Lung (tissue), 12 donors: Measurements from ENCODE around the gene SMPD2. TPM values are rescaled to one million over a fixed set of nuclear protein-coding genes. Genes with fewer than 3 reads are reported as not detected.

Source experiments
- ATAC-seq: fragments of 200-7000 bp; cut with Tn5 transposase; one replicate; pipeline ENCODE4 v1.9.1; 2020; ENCODE audit warnings: moderate number of reproducible peaks; ENCODE audit not compliant: insufficient read depth, low FRiP score
- DNase-seq, 3 donors: peaks; one replicate each; pipeline ENCODE4 v3.0.0-alpha.2; 2013 to 2017
- H3K27ac ChIP-seq, 2 donors: one replicate each; pipeline ENCODE4 v1.5.1; 2013; ENCODE audit warnings: mild to moderate bottlenecking in 2 of 2, moderate library complexity in 2 of 2, control low read depth in 1 of 2, inconsistent platforms in 1 of 2, low read depth in 1 of 2, low read length in 1 of 2
- H3K27me3 ChIP-seq, 3 donors: one replicate each; pipeline ENCODE4 v1.5.1; 2013; ENCODE audit warnings: low read length in 2 of 3; ENCODE audit not compliant: control insufficient read depth in 3 of 3, insufficient read depth in 3 of 3
- H3K36me3 ChIP-seq, 4 donors: one replicate each; pipeline ENCODE4 v1.5.1; 2013; ENCODE audit warnings: low read length in 4 of 4, mild to moderate bottlenecking in 1 of 4, moderate library complexity in 1 of 4; ENCODE audit not compliant: control insufficient read depth in 4 of 4, insufficient read depth in 4 of 4
- H3K4me1 ChIP-seq, 5 donors: one replicate each; pipeline ENCODE4 v1.5.1; 2013; ENCODE audit warnings: low read length in 5 of 5, mild to moderate bottlenecking in 2 of 5, moderate library complexity in 1 of 5; ENCODE audit not compliant: control insufficient read depth in 5 of 5, insufficient read depth in 5 of 5
- H3K4me3 ChIP-seq: one replicate; pipeline ENCODE4 v1.5.1; 2013; ENCODE audit warnings: mild to moderate bottlenecking, control low read depth, moderate library complexity
- H3K9ac ChIP-seq, 2 donors: one replicate each; pipeline ENCODE4 v1.5.1; 2013; ENCODE audit warnings: low read length in 2 of 2, control low read depth in 1 of 2; ENCODE audit not compliant: insufficient read depth in 1 of 2
- H3K9me3 ChIP-seq, 4 donors: one replicate each; pipeline ENCODE4 v1.5.1; 2013; ENCODE audit warnings: low read length in 3 of 4, mild to moderate bottlenecking in 1 of 4, moderate library complexity in 1 of 4; ENCODE audit not compliant: control insufficient read depth in 4 of 4, insufficient read depth in 3 of 4
- CTCF ChIP-seq: IDR thresholded peaks from 2 replicates; pipeline ENCODE4 v1.5.1; 2012; ENCODE audit warnings: mild to moderate bottlenecking; ENCODE audit errors: control extremely low read depth, extremely low read depth
- WGBS, 2 donors: extraction: QIAGEN DNeasy Blood & Tissue Kit; methylation state at CpG; one replicate each; pipeline ENCODE4 v1.1.7; 2013; 5-methylcytosine and 5-hydroxymethylcytosine counted together
- polyA plus RNA-seq, 2 donors: library from polyadenylated mRNA; stranded (reverse); fragments of 200-250 nt; gene quantifications; one replicate each; pipeline ENCODE4 v1.2.1, GENCODE V29; 2013
- total RNA-seq, 2 donors: library from RNA; depleted of rRNA in 1 of 2; stranded (reverse); fragments of >200 nt in 1 of 2; gene quantifications; one replicate each; pipeline ENCODE4 v1.2.1, GENCODE V29; 2014 to 2021
- donor health status: control.
- donor health status: control.
- donor health status: Bipolar disorder and iron deficiency.
- donor health status: healthy.
- donor health status: DM: yes; HTN: yes; CAD: no.

Gene SMPD2
- total and polyA plus RNA-seq, 4 donors, result 17.4 to 22.8 (median 19.9) TPM

DNA sequence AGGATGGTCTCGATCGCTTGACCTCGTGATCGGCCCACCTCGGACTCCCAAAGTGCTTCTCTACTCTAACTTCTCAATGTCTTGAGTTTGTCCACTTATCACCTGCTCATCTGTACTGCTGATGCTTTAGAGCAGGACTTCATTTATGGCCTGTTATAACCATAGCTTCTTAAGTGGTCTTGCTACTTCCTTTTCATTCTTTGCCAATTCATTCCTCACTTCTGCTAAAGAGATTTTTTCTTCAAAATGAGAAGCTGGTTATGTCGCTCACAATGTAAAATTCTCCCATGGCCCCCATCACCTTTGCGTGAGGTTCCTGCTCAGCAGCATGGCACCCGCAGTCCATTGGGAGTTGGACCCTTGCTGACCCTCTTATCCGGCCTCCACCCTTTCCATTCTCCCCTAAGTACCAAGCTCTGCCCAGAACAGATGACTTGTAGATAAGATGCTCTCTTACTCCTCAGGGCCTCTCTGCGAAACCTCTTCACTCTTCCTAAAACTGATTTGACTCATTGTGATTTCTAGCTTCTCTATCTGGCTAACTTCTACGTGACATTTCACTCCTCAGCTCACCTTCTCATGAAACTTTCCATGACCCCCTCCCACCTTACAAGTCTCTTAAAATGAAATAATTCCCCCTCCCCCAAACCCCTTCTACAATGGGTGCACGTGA, 44.3 kb upstream of the SMPD2 start:
- no peaks in the 10 kb centered on the region for H3K9me3 ChIP-seq
- no peaks in the 10 kb centered on the region for H3K27me3 ChIP-seq
- H3K36me3 ChIP-seq, result no peaks in the 10 kb centered on the region
- H3K4me1 ChIP-seq, result no peaks in the 10 kb centered on the region
- ATAC-seq (no peak), DNase-seq (no peak)
- H3K9ac ChIP-seq, result no peak overlapping the region
- 82 to 87% methylated on average over 12 of the region's 12 CpGs for WGBS, 2 donors
- H3K4me3 ChIP-seq, result no peak overlapping the region
- TF ChIP-seq CTCF, result no peak
- no peak overlapping the region for H3K27ac ChIP-seq

GRCh38 chr6:109397020-109397419, 43.5 kb upstream of the SMPD2 start:
- no peaks in the 10 kb centered on the region for H3K9me3 ChIP-seq
- H3K27ac ChIP-seq, result no peak overlapping the region
- no peak overlapping the region for H3K4me3 ChIP-seq
- no peak for ATAC-seq
- H3K27me3 ChIP-seq, result no peaks in the 10 kb centered on the region
- WGBS, 2 donors, result 45 to 67% methylated on average over 4 of the region's 4 CpGs
- peak in 1 of 3 donors; percentile 22 for DNase-seq
- TF ChIP-seq CTCF, result peak; percentile 5
- H3K36me3 ChIP-seq, result no peaks in the 10 kb centered on the region
- H3K4me1 ChIP-seq, result no peaks in the 10 kb centered on the region
- H3K9ac ChIP-seq, result no peak overlapping the region

DNA sequence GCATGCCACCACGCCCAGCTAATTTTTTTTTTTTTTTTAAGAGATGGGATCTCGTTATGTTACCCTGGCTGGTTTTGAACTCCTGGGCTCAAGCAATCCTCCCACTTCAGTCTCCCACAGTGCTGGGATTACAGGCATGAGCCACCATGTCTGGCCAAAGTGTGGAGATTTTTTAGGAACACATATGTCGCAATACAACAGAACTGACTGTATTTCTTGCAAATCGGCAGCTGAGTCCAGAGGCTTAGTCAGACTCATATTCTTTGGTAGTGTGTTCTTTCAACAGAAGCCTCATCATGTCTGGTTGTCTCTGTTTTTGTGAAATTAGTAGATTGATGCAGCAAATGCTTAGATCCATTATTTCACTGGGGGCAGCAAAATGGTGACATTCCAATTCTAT, 34.3 kb upstream of the SMPD2 start:
- H3K27me3 ChIP-seq, result no peaks in the 10 kb centered on the region
- H3K9ac ChIP-seq, result no peak overlapping the region
- 77 to 83% methylated on average over 4 of the region's 4 CpGs for WGBS, 2 donors
- no peaks in the 10 kb centered on the region for H3K4me1 ChIP-seq
- no peak overlapping the region for H3K4me3 ChIP-seq
- TF ChIP-seq CTCF, result no peak
- H3K27ac ChIP-seq, result no peak overlapping the region
- H3K36me3 ChIP-seq, result no peaks in the 10 kb centered on the region
- no peaks in the 10 kb centered on the region for H3K9me3 ChIP-seq
- peak in 2 of 3 donors; percentile 18 to 31 for DNase-seq
- ATAC-seq, result no peak

DNA sequence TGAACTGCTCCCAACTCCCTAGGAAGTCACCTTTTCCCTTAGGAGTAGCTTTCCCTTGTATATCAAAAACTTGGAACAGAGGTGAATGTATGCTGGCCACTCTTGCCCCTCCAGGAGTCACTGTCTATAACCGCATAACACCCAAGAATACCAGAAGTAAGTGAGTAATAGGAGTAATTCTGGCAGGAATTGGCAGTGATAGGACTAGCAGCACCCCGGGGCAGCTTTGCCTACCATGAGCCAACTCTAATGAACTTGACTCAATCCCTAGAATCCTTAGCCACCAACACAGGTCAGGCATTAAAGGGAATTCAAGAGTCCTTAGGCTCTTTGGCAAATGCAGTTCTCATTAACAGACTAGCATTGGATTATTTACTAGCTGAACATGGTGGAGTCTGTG, 29.5 kb upstream of the SMPD2 start:
- no peaks in the 10 kb centered on the region for H3K4me1 ChIP-seq
- no peaks in the 10 kb centered on the region for H3K9me3 ChIP-seq
- H3K36me3 ChIP-seq, result peaks cover 0 to 6% (median 0%) of the 10 kb centered on the region in 4 donors
- no peak overlapping the region for H3K27ac ChIP-seq
- no peak for TF ChIP-seq CTCF
- H3K27me3 ChIP-seq, result no peaks in the 10 kb centered on the region
- WGBS, 2 donors, result 94% methylated on average over 2 of the region's 2 CpGs
- DNase-seq (no peak), ATAC-seq (no peak)
- no peak overlapping the region for H3K4me3 ChIP-seq
- H3K9ac ChIP-seq, result no peak overlapping the region
